ENCODE data around the gene OR12D3. TPM values are rescaled to one million over a fixed set of nuclear protein-coding genes. Genes with fewer than 3 reads are reported as not detected.

OR12D3 gene
- total RNA-seq, 8 experiments from 2014 or later, result 0.09 to 0.14 TPM; not detected in 6

- Histone ChIP-seq H3K4me1 (replicated peaks in 1 of 2) (no peaks in the 10 kb centered on the region), H3K27ac (no peak overlapping the region), H3K4me3 (no peak overlapping the region)
- WGBS, 10 experiments, result 10 to 83% (median 56%) methylated on average over 2 to 3 of the region's 3 CpGs; no CpG with 5 or more reads in 1 of the 10 experiments
- in situ Hi-C loops (cut with MboI; ENCODE audit: low pct_unique_long_range_greater_than_20kb in 2 of 9, low sequenced_read_pairs in 9 of 9, unreplicated experiment in 9 of 9), result no loop called here
- ATAC-seq (replicated peaks in 6 of 8), result no peak
These were observed 29.7 kb downstream of the OR12D3 start for GRCh38 chr6:29345380-29345779.

- no peak overlapping the region for H3K27ac ChIP-seq
- H3K4me1 ChIP-seq (replicated peaks in 1 of 2), result no peaks in the 10 kb centered on the region
- no peak for ATAC-seq (replicated peaks in 6 of 8)
- in situ Hi-C loops (cut with MboI; ENCODE audit: low pct_unique_long_range_greater_than_20kb in 2 of 9, low sequenced_read_pairs in 9 of 9, unreplicated experiment in 9 of 9), result no loop called here
- no peak overlapping the region for H3K4me3 ChIP-seq
- WGBS, 10 experiments, result 0 to 90% (median 63%) methylated on average over 1 to 2 of the region's 2 CpGs
These were observed 38.8 kb downstream of the OR12D3 start for GRCh38 chr6:29336269-29336668.

DNA sequence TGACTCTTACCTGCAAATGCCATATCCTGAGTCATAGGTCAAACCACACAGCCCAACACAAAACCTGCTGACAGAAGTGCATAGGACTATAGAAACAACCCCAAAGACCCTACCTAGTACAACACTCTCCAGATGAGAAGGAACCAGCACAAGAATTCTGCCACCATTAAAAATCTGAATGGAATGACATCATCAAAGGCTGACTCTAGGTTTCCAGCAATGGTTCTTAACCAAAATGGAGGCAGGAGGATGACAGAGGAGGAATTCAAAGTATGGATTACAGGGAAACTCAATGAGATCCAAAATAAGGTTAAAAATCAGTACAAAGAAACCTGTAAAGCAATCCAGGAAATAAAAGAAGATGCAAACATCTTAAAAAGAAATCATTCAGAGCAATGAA, 42.4 kb downstream of the OR12D3 start:
- Histone ChIP-seq H3K27ac (no peak overlapping the region), H3K4me1 (replicated peaks in 1 of 2) (no peaks in the 10 kb centered on the region), H3K4me3 (no peak overlapping the region)
- no peak for ATAC-seq (replicated peaks in 6 of 8)
- in situ Hi-C loops (cut with MboI; ENCODE audit: low pct_unique_long_range_greater_than_20kb in 2 of 9, low sequenced_read_pairs in 9 of 9, unreplicated experiment in 9 of 9), result no loop called here

- Histone ChIP-seq H3K27ac (no peak overlapping the region), H3K4me3 (no peak overlapping the region), H3K4me1 (replicated peaks in 1 of 2) (no peaks in the 10 kb centered on the region)
- in situ Hi-C loops (cut with MboI; ENCODE audit: low pct_unique_long_range_greater_than_20kb in 2 of 9, low sequenced_read_pairs in 9 of 9, unreplicated experiment in 9 of 9), result no loop called here
- no peak for ATAC-seq (replicated peaks in 6 of 8)
- WGBS, 10 experiments, result 0 to 100% (median 70%) methylated on average over 1 to 4 of the region's 4 CpGs
These were observed 49.3 kb downstream of the OR12D3 start for GRCh38 chr6:29325777-29326176.

Other genes starting within 250 kb of the OR12D3 start
- under 1 TPM in 1 of 8 experiments, not detected in 7; 0.24 TPM for gene OR2J2, start 204.4 kb downstream of the OR12D3 start, total RNA-seq
- gene OR14J1, start 73.6 kb downstream of the OR12D3 start, total RNA-seq, result under 1 TPM in 6 of 8 experiments, not detected in 2; 0.05 to 0.43 (median 0.12) TPM
- gene OR5V1, start 6.4 kb downstream of the OR12D3 start, total RNA-seq, result under 1 TPM in 4 of 8 experiments, not detected in 4; 0.09 to 0.40 (median 0.27) TPM
- under 1 TPM in 1 of 8 experiments, not detected in 7; 0.66 TPM for gene OR12D2, start 20.3 kb upstream of the OR12D3 start, total RNA-seq
- under 1 TPM in 1 of 8 experiments, not detected in 7; 0.19 TPM for gene OR12D1, start 39.6 kb upstream of the OR12D3 start, total RNA-seq
- 1 to 10 TPM in 1 of 8 experiments, under 1 TPM in 5, not detected in 2; 0.23 to 1.2 (median 0.41) TPM for gene OR10C1, start 64.0 kb upstream of the OR12D3 start, total RNA-seq
- under 1 TPM in 3 of 8 experiments, not detected in 5; 0.08 to 0.28 (median 0.28) TPM for gene OR11A1, start 81.8 kb upstream of the OR12D3 start, total RNA-seq
- gene OR2H1, start 81.9 kb upstream of the OR12D3 start, total RNA-seq, result under 1 TPM in 5 of 8 experiments, not detected in 3; 0.05 to 0.76 (median 0.27) TPM
- gene MAS1L, start 112.7 kb upstream of the OR12D3 start, total RNA-seq, result under 1 TPM in 2 of 8 experiments, not detected in 6; 0.14 to 0.28 TPM
- gene UBD, start 184.4 kb upstream of the OR12D3 start, total RNA-seq, result 1 to 10 TPM in 3 of 8 experiments, under 1 TPM in 2, not detected in 3; 0.56 to 9.4 (median 1.9) TPM
- 1 to 10 TPM in 1 of 8 experiments, under 1 TPM in 7; 0.20 to 1.4 (median 0.55) TPM for gene OR2H2, start 209.8 kb upstream of the OR12D3 start, total RNA-seq